ENCODE measurements around the gene GPR55. TPM values are rescaled to one million over a fixed set of nuclear protein-coding genes. Genes with fewer than 3 reads are reported as not detected.
A peak's percentile ranks its signal among the peaks of the same experiment; 100 is the strongest.

GPR55 gene
- total and polyA plus RNA-seq, 2 of the 8 experiments (the other 6 are each of a cell fraction or from before 2014, with no cell fraction given) = not detected

GRCh38 chr2:230863031-230863430 lies 62.0 kb downstream of the GPR55 start:
- Histone ChIP-seq H3K23me2 (ENCODE audit: low read depth, low read length) (peaks cover 16% of the 10 kb centered on the region), H4K8ac (ENCODE audit: extremely low read depth, insufficient read depth, low read length) (no peak overlapping the region), H3K4ac (replicated peaks; ENCODE audit: insufficient read length, low read depth, low read length) (no peak overlapping the region), H3K4me1 (replicated peaks in 1 of 4; ENCODE audit: control insufficient read depth in 3 of 4, insufficient read depth in 4 of 4, low read length in 3 of 4) (peaks cover 5 to 39% (median 26%) of the 10 kb centered on the region in 4 experiments), H4K5ac (ENCODE audit: insufficient read length, low read depth, low read length) (no peak overlapping the region), H3K36me3 (ENCODE audit: control insufficient read depth in 2 of 4, insufficient read depth in 4 of 4, low read length in 3 of 4) (no peaks in the 10 kb centered on the region), H3K56ac (replicated peaks; ENCODE audit: insufficient read length, low read depth, low read length) (no peak overlapping the region), H2BK120ac (replicated peaks; ENCODE audit: low read depth, low read length) (no peak overlapping the region), H3K23ac (ENCODE audit: insufficient read length) (no peak overlapping the region), H4K20me1 (replicated peaks in 1 of 2; ENCODE audit: control insufficient read depth in 1 of 2, insufficient read depth in 2 of 2, low read length in 2 of 2) (peaks cover 0 to 2% of the 10 kb centered on the region in 2 experiments), H4K91ac (replicated peaks; ENCODE audit: insufficient read length, low read length) (no peak overlapping the region), H3K9ac (replicated peaks in 1 of 4; ENCODE audit: extremely low read depth in 1 of 4, low read depth in 3 of 4, low read length in 3 of 4) (no peak overlapping the region), H3K9me3 (ENCODE audit: insufficient read depth in 2 of 2, low read depth in 1 of 2, low read length in 1 of 2) (no peaks in the 10 kb centered on the region), H2BK15ac (ENCODE audit: low read length) (peak overlapping the region; percentile 72; the same call in 1 of the 2 replicates), H3K4me2 (ENCODE audit: insufficient read depth in 1 of 2, low read depth in 2 of 2, low read length in 2 of 2) (no peak overlapping the region; a peak in 1 of 4 replicates), H3K18ac (ENCODE audit: extremely low read depth, low read length) (peak overlapping the region; percentile 71), H2BK20ac (ENCODE audit: low read length) (no peak overlapping the region), H3K79me1 (ENCODE audit: low read depth, low read length) (peaks cover 5% of the 10 kb centered on the region; the same call in 1 of the 2 replicates), H3K14ac (ENCODE audit: insufficient read length) (no peak overlapping the region), H3K4me3 (ENCODE audit: extremely low read depth in 1 of 4, insufficient read depth in 2 of 4, low read depth in 3 of 4, low read length in 4 of 4) (no peak overlapping the region), H3K27me3 (replicated peaks in 1 of 4; ENCODE audit: control insufficient read depth in 3 of 4, extremely low read depth in 1 of 4, insufficient read depth in 3 of 4, low read length in 3 of 4) (no peaks in the 10 kb centered on the region; a peak in 1 of 7 replicates), H2BK5ac (ENCODE audit: low read depth, low read length) (no peak overlapping the region), H3K27ac (ENCODE audit: low read depth, low read length) (no peak overlapping the region), H2AK5ac (ENCODE audit: low read depth, low read length) (no peak overlapping the region), H3K79me2 (ENCODE audit: control insufficient read depth in 1 of 2, insufficient read depth in 2 of 2, low read length in 2 of 2) (peaks cover 0 to 33% of the 10 kb centered on the region in 2 experiments; a peak in 3 of 4 replicates), H2AFZ (ENCODE audit: low read length) (no peak overlapping the region), H2BK12ac (ENCODE audit: low read depth, low read length) (peak overlapping the region; percentile 94; the same call in 1 of the 2 replicates)
- ChIA-PET POLR2A (ENCODE audit: partially characterized antibody) (interaction anchor here (0.7 to 2.8 kb wide), 4 partner anchors 8 to 39 kb away, joined by 3 to 12 read pairs (median 4); no protein-coding TSS in a partner anchor), CTCF (ENCODE audit: partially characterized antibody) (interaction anchor here (1.1 to 10.1 kb wide), 6 partner anchors 10 to 61 kb away, joined by 4 to 86 read pairs (median 8); no protein-coding TSS in a partner anchor)
- DNase-seq (ENCODE audit: low read depth in 1 of 2, low spot score in 2 of 2) = no peak
- FAIRE-seq = no peak
- WGBS, 2 experiments (ENCODE audit: extremely low coverage in 1 of 2, insufficient coverage in 1 of 2, insufficient read length in 1 of 2, insufficient replicate concordance in 2 of 2, low coverage in 1 of 2, low lambda C conversion rate in 2 of 2, missing lambda C conversion rate in 1 of 2) = 90% methylated on average over 7 of the region's 8 CpGs; no CpG with 5 or more reads in 1 of the 2 experiments
- TF ChIP-seq NANOG (IDR thresholded peaks at IDR 0.05; ENCODE audit: insufficient read depth, low read depth, low read length, poor library complexity, severe bottlenecking) (no peak), TAF7 (optimal IDR thresholded peaks at IDR 0.05; ENCODE audit: borderline replicate concordance, low read depth, low read length) (no peak), ATF3 (IDR thresholded peaks at IDR 0.05; ENCODE audit: insufficient read depth, low read depth, low read length) (no peak), HDAC6 (IDR thresholded peaks at IDR 0.05; ENCODE audit: low read depth, low read length) (no peak), TEAD4 (IDR thresholded peaks at IDR 0.05; ENCODE audit: low read depth, low read length) (no peak), NRF1 (IDR thresholded peaks at IDR 0.05; ENCODE audit: low read depth, low read length) (no peak), RBBP5 (IDR thresholded peaks at IDR 0.05; ENCODE audit: borderline replicate concordance, low read depth, low read length) (no peak)

Measured in H1 (cell line).